ENCODE results near the gene RAB11B.
"Not testable (repeated sequence)": the region's sequence is repeated elsewhere in the genome, so short reads cannot be mapped to it uniquely, and the experiment has no call there.

RAB11B gene

GRCh38 chr19:8389891-8390616 is at the start of gene RAB11B:
Gene RAB11B (plus strand): TSS chr19:8390360. CDS start chr19:8390417, 57 bp downstream.
- peak; percentile 91 to 92 for DNase-seq (ENCODE audit: low read depth in 2 of 2)

- DNase-seq (ENCODE audit: low read depth in 2 of 2), result not testable (repeated sequence)
These were observed 48.7 kb upstream of the RAB11B start for GRCh38 chr19:8341504-8341903.

GRCh38 chr19:8342316-8342683 is 47.9 kb upstream of the RAB11B start:
- DNase-seq (ENCODE audit: low read depth in 2 of 2), result no peak

GRCh38 chr19:8342684-8343482 is 47.3 kb upstream of the RAB11B start, which contains the start of gene KANK3:
Gene KANK3 (minus strand): TSS chr19:8343262. CDS start chr19:8337828, 5,434 bp downstream.
- DNase-seq (ENCODE audit: low read depth in 2 of 2), result peak; percentile 81

GRCh38 chr19:8343483-8343844 is 46.7 kb upstream of the RAB11B start:
- DNase-seq (ENCODE audit: low read depth in 2 of 2), result no peak

- DNase-seq (ENCODE audit: low read depth in 2 of 2), result not testable (repeated sequence)
These were observed 40.4 kb upstream of the RAB11B start for GRCh38 chr19:8349629-8350372.

- no peak for DNase-seq (ENCODE audit: low read depth in 2 of 2)
These were observed 37.9 kb upstream of the RAB11B start for GRCh38 chr19:8352134-8352827.

- not testable (repeated sequence) for DNase-seq (ENCODE audit: low read depth in 2 of 2)
These were observed 37.3 kb upstream of the RAB11B start for GRCh38 chr19:8352845-8353244.

- no peak for DNase-seq (ENCODE audit: low read depth in 2 of 2)
These were observed 34.3 kb upstream of the RAB11B start for GRCh38 chr19:8355631-8356402.

- DNase-seq (ENCODE audit: low read depth in 2 of 2), result no peak
These were observed 33.1 kb upstream of the RAB11B start for GRCh38 chr19:8357007-8357521.

GRCh38 chr19:8358948-8359347 is 31.2 kb upstream of the RAB11B start:
- DNase-seq (ENCODE audit: low read depth in 2 of 2), result no peak

GRCh38 chr19:8360196-8360595 is 30.0 kb upstream of the RAB11B start:
- DNase-seq (ENCODE audit: low read depth in 2 of 2), result no peak

- no peak for DNase-seq (ENCODE audit: low read depth in 2 of 2)
These were observed 28.0 kb upstream of the RAB11B start for GRCh38 chr19:8361921-8362793.

GRCh38 chr19:8363803-8364771 is 26.1 kb upstream of the RAB11B start, which contains the start of gene ANGPTL4:
Gene ANGPTL4 (plus strand): TSS chr19:8364155. CDS start chr19:8364322, 167 bp downstream.
- no peak for DNase-seq (ENCODE audit: low read depth in 2 of 2)

- DNase-seq (ENCODE audit: low read depth in 2 of 2), result no peak
These were observed 24.0 kb upstream of the RAB11B start for GRCh38 chr19:8366121-8366581.

GRCh38 chr19:8366961-8367326 is 23.2 kb upstream of the RAB11B start:
- DNase-seq (ENCODE audit: low read depth in 2 of 2), result no peak

- no peak for DNase-seq (ENCODE audit: low read depth in 2 of 2)
These were observed 22.7 kb upstream of the RAB11B start for GRCh38 chr19:8367327-8368001.

Data from stimulated activated CD8-positive, alpha-beta memory T cell treated with anti-CD3 and anti-CD28 coated beads, Interleukin-7, amount 100 ng/mL, for 1 hour (primary cell).